ENCODE results near the gene JAG1.

DNA sequence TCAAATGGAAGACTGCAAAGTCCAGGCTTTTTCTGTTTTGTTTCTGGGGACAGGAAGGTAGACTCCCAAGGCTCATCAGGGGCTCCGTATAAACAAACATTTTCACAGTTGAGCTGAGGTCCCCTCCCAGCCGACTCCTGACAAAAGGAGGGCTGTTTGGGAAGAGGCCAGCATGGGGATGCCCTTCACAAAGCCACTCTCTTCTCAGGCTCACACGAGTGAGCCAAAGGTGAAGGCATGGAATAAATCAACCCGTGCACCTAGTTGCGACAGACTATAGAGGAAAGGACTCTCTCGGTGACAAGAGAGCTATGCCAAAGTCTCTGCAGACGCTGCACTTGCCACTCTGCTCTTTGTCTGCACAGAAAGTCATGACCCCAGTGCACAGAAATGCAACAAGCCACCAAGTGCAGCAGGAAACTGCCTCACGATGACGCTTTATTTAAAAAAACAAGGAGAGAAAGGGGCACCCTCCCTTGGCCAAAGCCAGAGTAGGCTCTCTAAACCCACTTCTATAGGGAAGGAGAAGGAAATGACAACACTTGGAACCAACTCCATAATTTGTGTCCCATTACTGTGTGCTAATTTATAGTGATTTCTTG lies 21.0 kb downstream of the JAG1 start:
- no peak for TF ChIP-seq YY1 (tag by site-specific recombination; IDR thresholded peaks at IDR 0.05)
- no peak for TF ChIP-seq ZNF121 (tag by site-specific recombination; IDR thresholded peaks at IDR 0.05)
- TF ChIP-seq ZNF585B (tag by site-specific recombination; IDR thresholded peaks at IDR 0.05) = no peak
- TF ChIP-seq, protein P1, sequence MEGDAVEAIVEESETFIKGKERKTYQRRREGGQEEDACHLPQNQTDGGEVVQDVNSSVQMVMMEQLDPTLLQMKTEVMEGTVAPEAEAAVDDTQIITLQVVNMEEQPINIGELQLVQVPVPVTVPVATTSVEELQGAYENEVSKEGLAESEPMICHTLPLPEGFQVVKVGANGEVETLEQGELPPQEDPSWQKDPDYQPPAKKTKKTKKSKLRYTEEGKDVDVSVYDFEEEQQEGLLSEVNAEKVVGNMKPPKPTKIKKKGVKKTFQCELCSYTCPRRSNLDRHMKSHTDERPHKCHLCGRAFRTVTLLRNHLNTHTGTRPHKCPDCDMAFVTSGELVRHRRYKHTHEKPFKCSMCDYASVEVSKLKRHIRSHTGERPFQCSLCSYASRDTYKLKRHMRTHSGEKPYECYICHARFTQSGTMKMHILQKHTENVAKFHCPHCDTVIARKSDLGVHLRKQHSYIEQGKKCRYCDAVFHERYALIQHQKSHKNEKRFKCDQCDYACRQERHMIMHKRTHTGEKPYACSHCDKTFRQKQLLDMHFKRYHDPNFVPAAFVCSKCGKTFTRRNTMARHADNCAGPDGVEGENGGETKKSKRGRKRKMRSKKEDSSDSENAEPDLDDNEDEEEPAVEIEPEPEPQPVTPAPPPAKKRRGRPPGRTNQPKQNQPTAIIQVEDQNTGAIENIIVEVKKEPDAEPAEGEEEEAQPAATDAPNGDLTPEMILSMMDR (tag by site-specific recombination; IDR thresholded peaks at IDR 0.05) = no peak
- TF ChIP-seq, protein P2, sequence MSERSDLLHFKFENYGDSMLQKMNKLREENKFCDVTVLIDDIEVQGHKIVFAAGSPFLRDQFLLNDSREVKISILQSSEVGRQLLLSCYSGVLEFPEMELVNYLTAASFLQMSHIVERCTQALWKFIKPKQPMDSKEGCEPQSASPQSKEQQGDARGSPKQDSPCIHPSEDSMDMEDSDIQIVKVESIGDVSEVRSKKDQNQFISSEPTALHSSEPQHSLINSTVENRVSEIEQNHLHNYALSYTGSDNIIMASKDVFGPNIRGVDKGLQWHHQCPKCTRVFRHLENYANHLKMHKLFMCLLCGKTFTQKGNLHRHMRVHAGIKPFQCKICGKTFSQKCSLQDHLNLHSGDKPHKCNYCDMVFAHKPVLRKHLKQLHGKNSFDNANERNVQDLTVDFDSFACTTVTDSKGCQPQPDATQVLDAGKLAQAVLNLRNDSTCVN (tag by site-specific recombination; optimal IDR thresholded peaks at IDR 0.05) = no peak
- TF ChIP-seq ZNF670 (tag by site-specific recombination; IDR thresholded peaks at IDR 0.05; ENCODE audit: low read depth) = no peak
- no peak for TF ChIP-seq MZF1 (tag by site-specific recombination; IDR thresholded peaks at IDR 0.05; ENCODE audit: borderline replicate concordance)
- TF ChIP-seq ZNF626 (tag by site-specific recombination; IDR thresholded peaks at IDR 0.05) = no peak
- no peak for TF ChIP-seq ZSCAN30 (tag by site-specific recombination; IDR thresholded peaks at IDR 0.05)

Data from HEK293 (cell line).